ENCODE results near the gene SSTR4.

Gene SSTR4

GRCh38 chr20:23069108-23069507, 34.0 kb downstream of the SSTR4 start:
- FAIRE-seq, result no peak

- no peak for FAIRE-seq
Observed at GRCh38 chr20:23071398-23071797, 36.3 kb downstream of the SSTR4 start.

- no peak for FAIRE-seq
Observed at GRCh38 chr20:23071996-23072395, 36.9 kb downstream of the SSTR4 start.

- FAIRE-seq, result no peak
Observed at GRCh38 chr20:23072892-23073586, 37.9 kb downstream of the SSTR4 start.

GRCh38 chr20:23074052-23074451, 38.9 kb downstream of the SSTR4 start:
- FAIRE-seq, result no peak

GRCh38 chr20:23077277-23077676, 42.2 kb downstream of the SSTR4 start:
- no peak for FAIRE-seq

GRCh38 chr20:23078351-23079015, 43.4 kb downstream of the SSTR4 start:
- no peak for FAIRE-seq

GRCh38 chr20:23079016-23079351, 43.9 kb downstream of the SSTR4 start:
- FAIRE-seq, result no peak

GRCh38 chr20:23079926-23080325, 44.8 kb downstream of the SSTR4 start:
- no peak for FAIRE-seq

- FAIRE-seq, result no peak
Observed at GRCh38 chr20:23080521-23080920, 45.4 kb downstream of the SSTR4 start.

- FAIRE-seq, result no peak
Observed at GRCh38 chr20:23081263-23081819, 46.2 kb downstream of the SSTR4 start.

GRCh38 chr20:23082846-23083552, 47.9 kb downstream of the SSTR4 start:
- FAIRE-seq, result no peak

GRCh38 chr20:23083553-23084220, 48.6 kb downstream of the SSTR4 start:
- FAIRE-seq, result no peak

GRCh38 chr20:23084282-23084844, 49.3 kb downstream of the SSTR4 start:
- no peak for FAIRE-seq

GRCh38 chr20:23084845-23085365, 49.8 kb downstream of the SSTR4 start:
- FAIRE-seq, result no peak

- FAIRE-seq, result no peak
Observed at GRCh38 chr20:23085436-23086055, 50.4 kb downstream of the SSTR4 start.

- no peak for FAIRE-seq
Observed at GRCh38 chr20:23086056-23086566, 51.0 kb downstream of the SSTR4 start, which contains the start of gene CD93. Gene CD93, minus strand, starts transcription at chr20:23086324. Its CDS starts 132 bp downstream, at chr20:23086192.

- no peak for FAIRE-seq
Observed at GRCh38 chr20:23086931-23087411, 51.9 kb downstream of the SSTR4 start.

GRCh38 chr20:23087587-23088251, 52.6 kb downstream of the SSTR4 start:
- FAIRE-seq, result no peak

Data from A204.1 (cell line).